Caco-2 (cell line): Measurements from ENCODE around the gene NUTF2. TPM values are rescaled to one million over a fixed set of nuclear protein-coding genes. Genes with fewer than 3 reads are reported as not detected.

Source experiments
- BruUV-seq: library from RNA; stranded (reverse); fragments of 400-500 nt; replicated peaks from 2 replicates; lab custom pipeline; 2021; lab: Mats Ljungman, UMichigan
- CTCF ChIA-PET: fragments of 300-600 bp; sonication (Branson Sonifier 250); formaldehyde crosslinking; loops from one replicate; lab custom pipeline; 2022; ENCODE audit warnings: antibody characterized with exemption; lab: Charles Lee
- POLR2A ChIA-PET: fragments of 300-600 bp; sonication (Branson Sonifier 250); formaldehyde crosslinking; loops from one replicate; lab custom pipeline; 2022; ENCODE audit warnings: antibody characterized with exemption; lab: Charles Lee
- DNase-seq, 2 experiments: peaks; one replicate each; pipeline versions ENCODE4 v3.0.0 to v3.0.0-alpha.2; 2020 to 2022
- H3K27me3 ChIP-seq: replicated peaks from 2 replicates; pipeline ENCODE4 v1.6.0; 2011; ENCODE audit warnings: low read length; ENCODE audit not compliant: control insufficient read depth, insufficient read depth
- H3K36me3 ChIP-seq: 2 replicates; pipeline ENCODE4 v1.5.1; 2011; ENCODE audit warnings: low read length; ENCODE audit not compliant: control insufficient read depth, insufficient read depth
- H3K4me1 ChIP-seq: fragments of 250-450 bp; sonication (Bioruptor Pico); 2 replicates; pipeline ENCODE4 v1.5.1; 2020; ENCODE audit warnings: mild to moderate bottlenecking
- H3K4me3 ChIP-seq: 2 replicates; pipeline ENCODE4 v1.5.1; 2011; ENCODE audit warnings: low read depth, mild to moderate bottlenecking, control low read depth, low read length
- H3K9me3 ChIP-seq: fragments of 250-450 bp; sonication (Bioruptor Pico); 2 replicates; pipeline ENCODE4 v1.5.1; 2020; ENCODE audit warnings: mild to moderate bottlenecking, moderate library complexity
- H3K27ac Mint-ChIP-seq: one replicate; pipeline ENCODE4 v1.8.0; 2022; ENCODE audit warnings: mixed read lengths; ENCODE audit not compliant: unreplicated experiment
- H3K27me3 Mint-ChIP-seq: one replicate; pipeline ENCODE4 v1.8.0; 2022; ENCODE audit warnings: mixed read lengths; ENCODE audit not compliant: insufficient read depth, unreplicated experiment
- H3K36me3 Mint-ChIP-seq: one replicate; pipeline ENCODE4 v1.8.0; 2022; ENCODE audit warnings: mild to moderate bottlenecking, mixed read lengths; ENCODE audit not compliant: insufficient read depth, unreplicated experiment
- H3K4me1 Mint-ChIP-seq: one replicate; pipeline ENCODE4 v1.8.0; 2022; ENCODE audit warnings: low read depth, mixed read lengths; ENCODE audit not compliant: unreplicated experiment
- H3K4me3 Mint-ChIP-seq: one replicate; pipeline ENCODE4 v1.8.0; 2022; ENCODE audit warnings: mild to moderate bottlenecking, moderate library complexity, mixed read lengths; ENCODE audit not compliant: unreplicated experiment
- H3K9me3 Mint-ChIP-seq: one replicate; pipeline ENCODE4 v1.8.0; 2022; ENCODE audit warnings: mixed read lengths; ENCODE audit not compliant: unreplicated experiment
- intact Hi-C: fragments of 100-400 bp; cut with micrococcal nuclease; formaldehyde crosslinking; loops from one replicate; pipeline ENCODE4 v1.10.0; 2022; ENCODE audit not compliant: unreplicated experiment
- total RNA-seq: library from RNA; stranded (reverse); gene quantifications from 2 replicates; pipeline ENCODE4 v1.2.3, GENCODE V29; 2022
- TF ChIP-seq, protein P1 (sequence below), 2 experiments: fragments of 200-600 bp in 1 of 2; IDR thresholded peaks; 1 replicate in 1 of 2; 2 replicates in 1 of 2; pipeline versions ENCODE4 v1.5.1 to v1.8.0; 2011 to 2022; ENCODE audit warnings: antibody characterized with exemption in 1 of 2, control low read depth in 1 of 2, inconsistent platforms in 1 of 2, low read depth in 1 of 2, low read length in 1 of 2, mild to moderate bottlenecking in 1 of 2, moderate library complexity in 1 of 2; ENCODE audit not compliant: insufficient read depth in 1 of 2, severe bottlenecking in 1 of 2, unreplicated experiment in 1 of 2

The NUTF2 gene
- total RNA-seq, 1 experiment from 2014 or later = 239 TPM

DNA sequence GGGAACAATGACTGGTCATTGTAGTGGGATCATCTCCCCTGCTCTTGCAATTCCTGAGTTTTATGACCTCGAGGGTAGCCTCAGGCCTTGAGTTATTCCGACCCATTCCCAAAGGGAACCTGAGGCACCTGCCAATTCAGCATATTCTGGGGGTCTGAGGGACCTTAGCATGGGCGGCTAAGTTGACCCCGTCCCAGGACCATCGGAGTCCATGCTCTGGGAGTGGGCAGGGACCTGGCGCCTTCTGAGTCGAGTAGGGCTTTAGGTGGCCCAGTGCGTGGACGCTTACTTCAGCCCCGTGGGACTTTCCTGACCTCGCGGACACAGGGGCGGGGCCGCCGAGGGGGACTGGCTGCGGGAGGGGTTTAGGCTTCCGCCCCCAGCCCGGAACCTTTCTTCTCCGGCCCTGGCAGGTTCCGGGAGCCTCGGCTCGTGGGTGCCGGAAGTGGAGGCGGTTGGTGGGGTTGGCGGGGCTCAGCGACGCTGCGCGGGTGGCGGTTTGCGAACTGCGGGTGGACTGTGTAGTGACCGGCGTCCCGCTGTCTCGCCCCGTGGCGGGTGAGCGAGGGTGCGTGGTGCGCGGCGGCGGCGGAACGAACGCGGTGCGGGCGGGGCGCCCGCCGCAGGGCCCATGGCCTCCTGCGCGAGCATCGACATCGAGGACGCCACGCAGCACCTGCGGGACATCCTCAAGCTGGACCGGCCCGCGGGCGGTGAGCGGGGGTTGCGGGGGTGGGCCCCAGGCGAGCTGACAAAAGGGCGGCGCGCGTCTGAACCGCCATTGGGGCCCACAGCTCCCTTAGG lies 26.1 kb downstream of the NUTF2 start, which contains the start of gene EDC4:
EDC4 (plus strand) TSS at position 422 of the 804 bp plus-strand sequence; CDS start at position 632, 210 bp downstream.
- CTCF ChIA-PET = interaction anchor here (0.6 to 2.0 kb wide), 5 partner anchors 11 to 66 kb away, joined by 3 to 20 read pairs (median 4); partner anchors contain the start of genes NRN1L, RANBP10 and TSNAXIP1
- BruUV-seq = no TSS peak
- Mint-ChIP-seq H3K4me1 (peaks cover 20% of the 10 kb centered on the region), H3K27me3 (no peaks in the 10 kb centered on the region), H3K27ac (peak within 1 kb of the TSS; percentile 87), H3K36me3 (peaks cover 77% of the 10 kb centered on the region), H3K4me3 (peak within 1 kb of the TSS; percentile 90), H3K9me3 (no peaks in the 10 kb centered on the region)
- Histone ChIP-seq H3K4me3 (peak within 1 kb of the TSS; percentile 93), H3K27me3 (no peaks in the 10 kb centered on the region), H3K36me3 (peaks cover 20% of the 10 kb centered on the region), H3K4me1 (peaks cover 7% of the 10 kb centered on the region; the same call in 1 of the 2 replicates), H3K9me3 (no peaks in the 10 kb centered on the region)
- TF ChIP-seq, protein P1, sequence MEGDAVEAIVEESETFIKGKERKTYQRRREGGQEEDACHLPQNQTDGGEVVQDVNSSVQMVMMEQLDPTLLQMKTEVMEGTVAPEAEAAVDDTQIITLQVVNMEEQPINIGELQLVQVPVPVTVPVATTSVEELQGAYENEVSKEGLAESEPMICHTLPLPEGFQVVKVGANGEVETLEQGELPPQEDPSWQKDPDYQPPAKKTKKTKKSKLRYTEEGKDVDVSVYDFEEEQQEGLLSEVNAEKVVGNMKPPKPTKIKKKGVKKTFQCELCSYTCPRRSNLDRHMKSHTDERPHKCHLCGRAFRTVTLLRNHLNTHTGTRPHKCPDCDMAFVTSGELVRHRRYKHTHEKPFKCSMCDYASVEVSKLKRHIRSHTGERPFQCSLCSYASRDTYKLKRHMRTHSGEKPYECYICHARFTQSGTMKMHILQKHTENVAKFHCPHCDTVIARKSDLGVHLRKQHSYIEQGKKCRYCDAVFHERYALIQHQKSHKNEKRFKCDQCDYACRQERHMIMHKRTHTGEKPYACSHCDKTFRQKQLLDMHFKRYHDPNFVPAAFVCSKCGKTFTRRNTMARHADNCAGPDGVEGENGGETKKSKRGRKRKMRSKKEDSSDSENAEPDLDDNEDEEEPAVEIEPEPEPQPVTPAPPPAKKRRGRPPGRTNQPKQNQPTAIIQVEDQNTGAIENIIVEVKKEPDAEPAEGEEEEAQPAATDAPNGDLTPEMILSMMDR (IDR thresholded peaks at IDR 0.05; ENCODE audit: insufficient read depth in 1 of 2, low read depth in 1 of 2, low read length in 1 of 2, severe bottlenecking in 1 of 2, unreplicated experiment in 1 of 2) = no peak
- intact Hi-C loops = loop anchor here (1.0 to 2.0 kb wide), 3 partner anchors 10 to 56 kb away; partner anchors contain the start of genes CENPT and NUTF2
- DNase-seq = peak; percentile 87 to 91
- POLR2A ChIA-PET = interaction anchor here (0.7 to 1.0 kb wide), 2 partner anchors 28 to 150 kb away, joined by 3 to 4 read pairs; partner anchors contain the start of genes DDX28 and DUS2

DNA sequence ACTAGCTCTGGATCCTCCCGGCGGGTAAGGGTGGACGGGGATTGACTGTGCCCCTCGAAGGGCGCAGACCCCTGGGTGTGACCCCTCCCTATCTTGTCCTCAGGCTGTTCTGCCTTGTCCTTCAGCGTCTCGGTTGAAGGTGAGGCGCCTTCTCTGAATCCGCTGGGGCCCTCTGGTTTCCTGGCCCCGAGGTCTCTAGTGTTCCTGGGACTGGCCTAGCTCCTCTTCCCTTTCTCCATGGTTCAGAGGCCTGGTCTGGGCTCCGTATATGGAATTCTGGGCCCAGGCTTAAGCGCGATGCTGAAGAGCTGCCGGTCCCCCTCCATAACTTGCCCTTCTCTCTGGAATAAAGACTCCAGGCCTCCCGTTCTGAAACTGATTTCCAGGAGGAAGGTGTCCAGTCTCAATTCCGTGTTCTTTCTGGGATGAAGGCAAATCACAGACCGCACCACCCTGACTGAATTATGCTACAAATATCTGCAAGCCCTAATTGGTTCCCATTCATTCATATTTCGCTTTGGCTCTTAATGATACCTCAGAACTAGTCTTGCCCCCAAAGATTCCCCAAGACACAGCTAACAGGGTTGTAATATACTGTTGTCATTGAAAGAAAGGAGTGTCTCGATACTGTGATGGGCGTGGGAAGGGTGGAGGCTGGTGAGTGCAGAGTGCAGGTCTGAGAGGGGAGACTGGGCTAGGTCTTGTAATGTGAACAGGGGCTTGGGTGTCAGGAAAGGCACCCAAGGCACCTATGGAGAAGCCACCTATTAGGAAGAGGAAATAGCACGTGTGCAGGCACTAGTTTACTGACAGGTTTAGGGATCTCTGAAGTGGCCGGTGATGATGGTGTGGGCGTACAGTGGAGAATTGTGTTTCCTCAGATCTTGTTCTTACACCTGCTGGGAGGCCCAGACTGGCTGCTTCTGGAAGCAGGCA lies 27.0 kb downstream of the NUTF2 start:
- TSS peak; percentile 42 for BruUV-seq
- TF ChIP-seq, protein P1 (IDR thresholded peaks at IDR 0.05; ENCODE audit: insufficient read depth in 1 of 2, low read depth in 1 of 2, low read length in 1 of 2, severe bottlenecking in 1 of 2, unreplicated experiment in 1 of 2) = no peak
- ChIA-PET POLR2A (interaction anchor here (0.7 to 1.0 kb wide), 2 partner anchors 29 to 150 kb away, joined by 3 to 4 read pairs; partner anchors contain the start of genes DDX28 and DUS2), CTCF (interaction anchor here (0.6 to 2.0 kb wide), 5 partner anchors 10 to 67 kb away, joined by 3 to 20 read pairs (median 4); partner anchors contain the start of genes NRN1L, RANBP10 and TSNAXIP1)
- H3K9me3 Mint-ChIP-seq = no peaks in the 10 kb centered on the region
- peak overlapping the region; percentile 87 for H3K27ac Mint-ChIP-seq
- intact Hi-C loops = loop anchor here (1.0 to 2.0 kb wide), 3 partner anchors 10 to 57 kb away; partner anchors contain the start of genes CENPT and NUTF2
- H3K4me3 Mint-ChIP-seq = peak overlapping the region; percentile 90
- Histone ChIP-seq H3K4me1 (peaks cover 7% of the 10 kb centered on the region; the same call in 1 of the 2 replicates), H3K27me3 (no peaks in the 10 kb centered on the region), H3K36me3 (peaks cover 18% of the 10 kb centered on the region), H3K4me3 (peak overlapping the region; percentile 93), H3K9me3 (no peaks in the 10 kb centered on the region)
- peaks cover 79% of the 10 kb centered on the region for H3K36me3 Mint-ChIP-seq
- no peaks in the 10 kb centered on the region for H3K27me3 Mint-ChIP-seq
- peaks cover 20% of the 10 kb centered on the region for H3K4me1 Mint-ChIP-seq
- DNase-seq = no peak
